Ascending aorta (tissue), 2 donors: ENCODE data around the gene PLSCR1. TPM values are rescaled to one million over a fixed set of nuclear protein-coding genes. Genes with fewer than 3 reads are reported as not detected.

ENCODE experiments used
- DNase-seq, 2 donors: peaks; one replicate each; pipeline ENCODE4 v3.0.0-alpha.2; 2019; ENCODE audit warnings: low spot score in 2 of 2
- H3K27ac ChIP-seq, 2 donors: fragments of 200-600 bp; sonication (generic); one replicate each; pipeline ENCODE4 v1.5.1; 2016 to 2017; ENCODE audit warnings: mild to moderate bottlenecking in 1 of 2
- H3K27me3 ChIP-seq: fragments of 200-600 bp; sonication (generic); one replicate; pipeline ENCODE4 v1.5.1; 2017
- H3K36me3 ChIP-seq, 2 donors: fragments of 200-600 bp; sonication (generic); one replicate each; pipeline ENCODE4 v1.5.1; 2016
- H3K4me1 ChIP-seq, 2 donors: fragments of 200-600 bp; sonication (generic); one replicate each; pipeline ENCODE4 v1.5.1; 2016 to 2017; ENCODE audit warnings: mild to moderate bottlenecking in 1 of 2
- H3K4me3 ChIP-seq, 2 donors: fragments of 200-600 bp; sonication (generic); one replicate each; pipeline ENCODE4 v1.5.1; 2016 to 2017; ENCODE audit warnings: mild to moderate bottlenecking in 1 of 2
- H3K9me3 ChIP-seq, 2 donors: fragments of 200-600 bp; sonication (generic); one replicate each; pipeline ENCODE4 v1.5.1; 2016
- intact Hi-C: fragments of 100-400 bp; cut with DNase I; formaldehyde crosslinking; loops from one replicate; pipeline ENCODE4 v1.15.1; 2023
- total RNA-seq: library from RNA; depleted of rRNA; stranded (reverse); fragments of >200 nt; gene quantifications from one replicate; pipeline ENCODE4 v1.1.0, GENCODE V29; 2016
- TF ChIP-seq, protein P1 (sequence below), 3 experiments: fragments of 200-600 bp in 2 of 3; fragments of 450-650 bp in 1 of 3; sonication (generic) in 2 of 3; IDR thresholded peaks; one replicate each; pipeline ENCODE4 v1.5.1; 2016 to 2019; ENCODE audit warnings: antibody characterized with exemption in 3 of 3, mild to moderate bottlenecking in 1 of 3, moderate library complexity in 1 of 3

The PLSCR1 gene
- total RNA-seq, 1 donor from 2014 or later = 62.2 TPM

DNA sequence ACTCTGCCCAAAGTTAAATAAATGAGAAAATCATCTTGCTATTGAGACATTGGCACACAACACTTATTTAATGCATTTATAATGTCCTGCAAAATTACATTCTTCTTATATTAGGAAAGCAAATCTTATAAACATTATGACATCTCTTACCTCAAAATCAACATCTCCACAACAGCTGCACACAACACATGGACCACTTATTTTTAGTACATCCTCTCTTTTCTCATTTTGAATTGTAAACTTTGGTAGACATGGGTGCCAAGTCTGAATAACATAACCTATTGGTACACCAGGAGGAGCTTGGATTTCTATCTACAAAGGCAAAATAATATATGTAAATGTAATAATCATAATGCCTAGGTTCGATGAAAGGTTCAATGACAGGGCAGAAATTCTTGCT is 23.0 kb downstream of the PLSCR1 start:
- Histone ChIP-seq H3K36me3 (peaks cover 5 to 35% of the 10 kb centered on the region in 2 donors), H3K27ac (no peak overlapping the region), H3K9me3 (no peaks in the 10 kb centered on the region), H3K4me3 (no peak overlapping the region), H3K4me1 (no peaks in the 10 kb centered on the region), H3K27me3 (no peaks in the 10 kb centered on the region)
- TF ChIP-seq, protein P1, sequence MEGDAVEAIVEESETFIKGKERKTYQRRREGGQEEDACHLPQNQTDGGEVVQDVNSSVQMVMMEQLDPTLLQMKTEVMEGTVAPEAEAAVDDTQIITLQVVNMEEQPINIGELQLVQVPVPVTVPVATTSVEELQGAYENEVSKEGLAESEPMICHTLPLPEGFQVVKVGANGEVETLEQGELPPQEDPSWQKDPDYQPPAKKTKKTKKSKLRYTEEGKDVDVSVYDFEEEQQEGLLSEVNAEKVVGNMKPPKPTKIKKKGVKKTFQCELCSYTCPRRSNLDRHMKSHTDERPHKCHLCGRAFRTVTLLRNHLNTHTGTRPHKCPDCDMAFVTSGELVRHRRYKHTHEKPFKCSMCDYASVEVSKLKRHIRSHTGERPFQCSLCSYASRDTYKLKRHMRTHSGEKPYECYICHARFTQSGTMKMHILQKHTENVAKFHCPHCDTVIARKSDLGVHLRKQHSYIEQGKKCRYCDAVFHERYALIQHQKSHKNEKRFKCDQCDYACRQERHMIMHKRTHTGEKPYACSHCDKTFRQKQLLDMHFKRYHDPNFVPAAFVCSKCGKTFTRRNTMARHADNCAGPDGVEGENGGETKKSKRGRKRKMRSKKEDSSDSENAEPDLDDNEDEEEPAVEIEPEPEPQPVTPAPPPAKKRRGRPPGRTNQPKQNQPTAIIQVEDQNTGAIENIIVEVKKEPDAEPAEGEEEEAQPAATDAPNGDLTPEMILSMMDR (IDR thresholded peaks at IDR 0.05) = no peak
- intact Hi-C loops = loop anchor here (10.0 kb wide), 1 partner anchor 1363 kb away; no protein-coding TSS in a partner anchor
- DNase-seq = no peak

DNA sequence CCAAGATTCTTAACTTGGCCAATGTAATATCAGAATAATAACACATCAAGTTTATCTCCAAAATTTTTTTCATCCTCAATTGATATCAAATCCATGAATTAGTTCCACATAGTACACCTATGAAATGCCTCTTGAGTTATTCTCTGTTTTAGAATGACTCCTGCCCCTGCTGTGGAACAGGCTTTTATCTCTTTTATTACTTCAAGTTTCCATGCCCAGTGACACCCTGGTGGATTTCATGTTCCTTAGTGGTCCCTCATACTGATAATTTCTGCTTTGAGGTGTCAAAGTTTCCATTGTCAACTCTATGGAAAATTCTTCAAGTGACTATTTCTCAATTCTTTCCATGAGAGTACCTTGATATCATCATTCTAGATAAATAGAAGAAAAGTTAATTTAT is 24.6 kb downstream of the PLSCR1 start:
- TF ChIP-seq, protein P1 (IDR thresholded peaks at IDR 0.05) = no peak
- Histone ChIP-seq H3K4me3 (no peak overlapping the region), H3K27me3 (no peaks in the 10 kb centered on the region), H3K4me1 (no peaks in the 10 kb centered on the region), H3K27ac (no peak overlapping the region), H3K36me3 (peaks cover 6 to 34% of the 10 kb centered on the region in 2 donors), H3K9me3 (no peaks in the 10 kb centered on the region)
- intact Hi-C loops = loop anchor here (10.0 kb wide), 1 partner anchor 1365 kb away; no protein-coding TSS in a partner anchor
- DNase-seq = no peak

DNA sequence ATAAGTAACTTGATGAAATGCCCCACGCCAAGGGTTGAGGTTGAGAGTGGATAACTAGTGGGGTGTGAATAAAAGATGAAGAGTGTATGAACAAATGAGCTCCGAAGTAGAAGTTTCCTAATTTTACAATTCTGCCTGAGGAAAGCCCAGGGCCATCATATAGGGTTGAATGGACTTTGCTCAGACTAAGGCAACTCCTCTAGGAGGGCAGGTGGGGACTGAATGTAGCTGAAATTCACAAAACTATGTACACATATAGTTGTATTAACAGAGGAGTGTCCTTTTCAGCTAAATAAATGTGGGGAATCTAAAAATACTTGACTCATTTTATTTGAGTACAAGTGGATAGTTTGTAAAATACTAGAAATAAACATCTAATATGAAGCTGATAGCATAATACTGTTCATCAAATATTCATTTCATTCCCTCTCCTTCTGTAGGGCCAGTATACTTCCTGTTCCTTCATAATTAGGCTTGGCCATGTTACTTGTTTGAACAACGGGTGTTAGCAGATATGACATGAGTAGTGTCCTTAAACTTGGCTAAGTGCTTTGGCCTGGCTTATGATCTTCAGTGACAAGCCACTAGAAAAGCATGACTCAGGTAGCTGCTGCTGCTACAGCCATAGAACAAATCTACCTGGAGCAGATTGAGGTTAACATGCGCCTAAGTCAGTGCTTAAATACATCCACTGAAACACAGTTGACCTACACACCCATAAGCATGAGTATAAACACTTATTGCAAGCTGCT is 26.5 kb downstream of the PLSCR1 start:
- intact Hi-C loops = no loop called here
- TF ChIP-seq, protein P1 (IDR thresholded peaks at IDR 0.05) = no peak
- Histone ChIP-seq H3K36me3 (peaks cover 9 to 29% of the 10 kb centered on the region in 2 donors), H3K27ac (no peak overlapping the region), H3K4me1 (no peaks in the 10 kb centered on the region), H3K27me3 (no peaks in the 10 kb centered on the region), H3K4me3 (no peak overlapping the region), H3K9me3 (no peaks in the 10 kb centered on the region)
- DNase-seq = no peak

DNA sequence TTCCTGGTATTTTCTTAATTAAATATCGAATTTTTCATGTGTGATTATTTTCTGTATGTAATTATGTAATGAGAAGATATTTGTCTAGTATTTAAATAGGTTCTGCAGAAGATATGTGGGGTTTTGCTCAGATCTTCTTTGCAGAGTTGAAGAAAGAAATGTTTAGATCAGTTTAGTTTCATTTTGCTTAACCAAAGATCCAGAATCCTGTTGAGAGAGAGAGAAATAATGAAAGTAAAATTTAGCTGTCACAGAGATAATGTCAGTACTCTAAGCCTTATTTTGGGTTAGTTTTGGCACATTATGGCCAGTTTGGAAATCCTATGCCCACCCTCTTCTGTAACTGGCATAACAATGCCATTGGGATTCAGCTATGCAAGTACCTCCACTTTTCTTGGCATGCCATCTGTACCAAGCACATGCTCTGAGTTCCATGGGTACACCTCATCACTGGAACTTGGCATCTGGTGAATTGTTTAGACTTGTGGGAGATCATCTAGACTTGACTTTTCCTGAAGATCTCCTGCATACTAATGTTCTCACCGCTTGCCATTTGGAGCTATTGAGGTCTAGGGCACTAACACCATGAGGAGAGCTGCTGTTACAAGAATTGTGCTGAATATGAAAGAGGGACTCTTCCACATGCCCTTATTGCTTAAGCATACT is 30.9 kb downstream of the PLSCR1 start:
- peaks cover 4 to 12% of the 10 kb centered on the region in 2 donors for H3K36me3 ChIP-seq
- H3K27me3 ChIP-seq = no peaks in the 10 kb centered on the region
- TF ChIP-seq, protein P1 (IDR thresholded peaks at IDR 0.05) = no peak
- H3K9me3 ChIP-seq = no peaks in the 10 kb centered on the region
- H3K4me3 ChIP-seq = no peak overlapping the region
- DNase-seq = no peak
- peak overlapping the region in 1 of 2 donors; percentile 52 for H3K27ac ChIP-seq
- intact Hi-C loops = no loop called here
- no peaks in the 10 kb centered on the region for H3K4me1 ChIP-seq

DNA sequence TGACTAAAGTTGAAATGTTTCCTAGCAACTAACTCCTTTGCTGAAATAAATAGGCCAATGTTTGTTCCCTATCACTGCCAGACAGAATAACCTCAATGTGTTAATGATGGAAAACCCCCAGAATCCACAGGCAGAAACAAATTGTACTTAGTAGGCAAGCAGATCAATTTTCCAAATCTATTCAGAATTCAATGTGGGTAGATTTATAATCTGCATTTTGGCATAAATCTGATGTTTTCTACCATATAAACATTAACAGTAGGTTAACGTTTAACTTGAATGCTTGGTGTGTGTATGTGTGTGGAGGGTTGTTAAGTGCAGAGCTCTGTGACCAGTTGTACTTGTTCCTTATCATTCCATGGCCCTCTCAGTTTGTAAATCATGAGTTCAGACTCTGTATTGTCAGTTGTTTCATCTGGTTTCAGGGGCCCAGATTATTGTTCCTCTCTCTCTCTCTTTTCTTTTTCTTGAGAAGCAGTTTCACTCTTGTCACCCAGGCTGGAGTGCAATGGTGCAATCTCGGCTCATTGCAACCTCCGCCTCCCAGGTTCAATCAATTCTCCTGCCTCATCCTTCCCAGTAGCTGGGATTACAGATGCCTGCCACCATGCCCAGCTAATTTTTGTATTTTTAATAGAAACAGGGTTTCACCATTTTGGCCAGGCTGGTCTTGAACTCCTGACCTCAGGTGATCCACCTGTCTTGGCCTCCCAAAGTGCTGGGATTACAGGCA is 32.8 kb downstream of the PLSCR1 start:
- intact Hi-C loops = no loop called here
- Histone ChIP-seq H3K27ac (no peak overlapping the region), H3K4me1 (peaks cover 0 to 3% of the 10 kb centered on the region in 2 donors), H3K4me3 (no peak overlapping the region), H3K27me3 (no peaks in the 10 kb centered on the region), H3K9me3 (no peaks in the 10 kb centered on the region), H3K36me3 (peaks cover 4 to 12% of the 10 kb centered on the region in 2 donors)
- TF ChIP-seq, protein P1 (IDR thresholded peaks at IDR 0.05) = no peak
- DNase-seq = no peak
